Stimulated activated effector memory CD8-positive, alpha-beta T cell treated with anti-CD3 and anti-CD28 coated beads, Interleukin-12 subunit alpha, Interleukin-12 subunit beta, amount 100 ng/mL, for 72 hours (primary cell): ENCODE results near the gene DCDC1.

Experiments used
- ATAC-seq: fragments of 150-1000 bp; cut with Tn5 transposase; 2 replicates; pipeline ENCODE4 v1.10.0; 2021
- DNase-seq, 2 donors: peaks; one replicate each; pipeline ENCODE4 v3.0.0; 2021 to 2022; ENCODE audit warnings: low spot score in 2 of 2
- H3K27ac Mint-ChIP-seq: one replicate; pipeline ENCODE4 v1.8.0; 2022; ENCODE audit warnings: mild to moderate bottlenecking, mixed read lengths
- H3K36me3 Mint-ChIP-seq: one replicate; pipeline ENCODE4 v1.8.0; 2022; ENCODE audit warnings: mild to moderate bottlenecking, mixed read lengths
- H3K4me1 Mint-ChIP-seq: one replicate; pipeline ENCODE4 v1.8.0; 2022; ENCODE audit warnings: mixed read lengths
- H3K4me3 Mint-ChIP-seq: one replicate; pipeline ENCODE4 v1.8.0; 2022; ENCODE audit warnings: mild to moderate bottlenecking, mixed read lengths
- H3K9me3 Mint-ChIP-seq: one replicate; pipeline ENCODE4 v1.8.0; 2022; ENCODE audit warnings: mixed read lengths

DCDC1 gene

GRCh38 chr11:30873924-30874610, 495.5 kb downstream of the DCDC1 start:
- no peaks in the 10 kb centered on the region for H3K36me3 Mint-ChIP-seq
- H3K4me3 Mint-ChIP-seq = no peak overlapping the region
- no peak for ATAC-seq
- no peaks in the 10 kb centered on the region for H3K9me3 Mint-ChIP-seq
- no peaks in the 10 kb centered on the region for H3K4me1 Mint-ChIP-seq
- DNase-seq = no peak
- no peak overlapping the region for H3K27ac Mint-ChIP-seq

GRCh38 chr11:30868626-30869081, 500.9 kb downstream of the DCDC1 start:
- H3K36me3 Mint-ChIP-seq = no peaks in the 10 kb centered on the region
- H3K27ac Mint-ChIP-seq = no peak overlapping the region
- ATAC-seq (no peak), DNase-seq (no peak)
- no peaks in the 10 kb centered on the region for H3K9me3 Mint-ChIP-seq
- no peaks in the 10 kb centered on the region for H3K4me1 Mint-ChIP-seq
- H3K4me3 Mint-ChIP-seq = no peak overlapping the region

- Mint-ChIP-seq H3K4me3 (no peak overlapping the region), H3K4me1 (no peaks in the 10 kb centered on the region), H3K36me3 (no peaks in the 10 kb centered on the region), H3K27ac (no peak overlapping the region), H3K9me3 (no peaks in the 10 kb centered on the region)
- ATAC-seq (no peak), DNase-seq (no peak)
Measured at GRCh38 chr11:30863209-30863608, 506.3 kb downstream of the DCDC1 start.

GRCh38 chr11:30861531-30861930, 508.0 kb downstream of the DCDC1 start:
- H3K4me3 Mint-ChIP-seq = no peak overlapping the region
- ATAC-seq = no peak
- H3K36me3 Mint-ChIP-seq = no peaks in the 10 kb centered on the region
- H3K9me3 Mint-ChIP-seq = peaks cover 3% of the 10 kb centered on the region
- no peak for DNase-seq
- no peaks in the 10 kb centered on the region for H3K4me1 Mint-ChIP-seq
- H3K27ac Mint-ChIP-seq = no peak overlapping the region

- Mint-ChIP-seq H3K36me3 (no peaks in the 10 kb centered on the region), H3K27ac (no peak overlapping the region), H3K9me3 (peaks cover 3% of the 10 kb centered on the region), H3K4me1 (no peaks in the 10 kb centered on the region), H3K4me3 (no peak overlapping the region)
- ATAC-seq (no peak), DNase-seq (no peak)
Measured at GRCh38 chr11:30861064-30861463, 508.5 kb downstream of the DCDC1 start.

GRCh38 chr11:30860146-30860545, 509.4 kb downstream of the DCDC1 start:
- Mint-ChIP-seq H3K4me1 (no peaks in the 10 kb centered on the region), H3K27ac (no peak overlapping the region), H3K36me3 (no peaks in the 10 kb centered on the region), H3K4me3 (no peak overlapping the region), H3K9me3 (peaks cover 3% of the 10 kb centered on the region)
- no peak for DNase-seq
- no peak for ATAC-seq

- Mint-ChIP-seq H3K4me3 (no peak overlapping the region), H3K9me3 (peaks cover 3% of the 10 kb centered on the region), H3K27ac (no peak overlapping the region), H3K36me3 (no peaks in the 10 kb centered on the region), H3K4me1 (no peaks in the 10 kb centered on the region)
- ATAC-seq = no peak
- DNase-seq = no peak
Measured at GRCh38 chr11:30859669-30860068, 509.9 kb downstream of the DCDC1 start.

GRCh38 chr11:30855383-30856006, 514.0 kb downstream of the DCDC1 start:
- Mint-ChIP-seq H3K27ac (no peak overlapping the region), H3K4me3 (no peak overlapping the region), H3K36me3 (no peaks in the 10 kb centered on the region), H3K9me3 (peaks cover 3% of the 10 kb centered on the region), H3K4me1 (no peaks in the 10 kb centered on the region)
- DNase-seq (no peak), ATAC-seq (no peak)

GRCh38 chr11:30853439-30853838, 516.1 kb downstream of the DCDC1 start:
- Mint-ChIP-seq H3K4me3 (no peak overlapping the region), H3K27ac (no peak overlapping the region), H3K36me3 (no peaks in the 10 kb centered on the region), H3K9me3 (peaks cover 3% of the 10 kb centered on the region), H3K4me1 (no peaks in the 10 kb centered on the region)
- ATAC-seq = no peak
- DNase-seq = no peak

GRCh38 chr11:30852645-30853044, 516.9 kb downstream of the DCDC1 start:
- no peak overlapping the region for H3K4me3 Mint-ChIP-seq
- no peak overlapping the region for H3K27ac Mint-ChIP-seq
- H3K36me3 Mint-ChIP-seq = no peaks in the 10 kb centered on the region
- no peak for DNase-seq
- ATAC-seq = no peak
- peaks cover 2% of the 10 kb centered on the region for H3K9me3 Mint-ChIP-seq
- H3K4me1 Mint-ChIP-seq = no peaks in the 10 kb centered on the region

- Mint-ChIP-seq H3K4me3 (no peak overlapping the region), H3K9me3 (no peaks in the 10 kb centered on the region), H3K4me1 (no peaks in the 10 kb centered on the region), H3K36me3 (no peaks in the 10 kb centered on the region), H3K27ac (no peak overlapping the region)
- DNase-seq (no peak), ATAC-seq (no peak)
Measured at GRCh38 chr11:30852091-30852490, 517.4 kb downstream of the DCDC1 start.

GRCh38 chr11:30837252-30837651, 532.3 kb downstream of the DCDC1 start:
- H3K36me3 Mint-ChIP-seq = no peaks in the 10 kb centered on the region
- H3K4me1 Mint-ChIP-seq = no peaks in the 10 kb centered on the region

GRCh38 chr11:30832831-30833230, 536.7 kb downstream of the DCDC1 start:
- no peaks in the 10 kb centered on the region for H3K4me1 Mint-ChIP-seq
- ATAC-seq (no peak), DNase-seq (no peak)
- no peak overlapping the region for H3K4me3 Mint-ChIP-seq
- peaks cover 21% of the 10 kb centered on the region for H3K9me3 Mint-ChIP-seq
- H3K27ac Mint-ChIP-seq = no peak overlapping the region
- no peaks in the 10 kb centered on the region for H3K36me3 Mint-ChIP-seq

More at GRCh38 chr11:30837252-30837651, 532.3 kb downstream of the DCDC1 start:
- ATAC-seq (no peak), DNase-seq (no peak)
- Mint-ChIP-seq H3K27ac (no peak overlapping the region), H3K9me3 (peaks cover 19% of the 10 kb centered on the region), H3K4me3 (no peak overlapping the region)

GRCh38 chr11:30830681-30831080, 538.9 kb downstream of the DCDC1 start:
- Mint-ChIP-seq H3K4me1 (no peaks in the 10 kb centered on the region), H3K9me3 (peaks cover 21% of the 10 kb centered on the region), H3K36me3 (no peaks in the 10 kb centered on the region), H3K27ac (no peak overlapping the region), H3K4me3 (no peak overlapping the region)
- ATAC-seq (no peak), DNase-seq (no peak)

GRCh38 chr11:30826911-30827310, 542.6 kb downstream of the DCDC1 start:
- ATAC-seq = no peak

GRCh38 chr11:30825723-30826122, 543.8 kb downstream of the DCDC1 start:
- Mint-ChIP-seq H3K27ac (no peak overlapping the region), H3K9me3 (peaks cover 9% of the 10 kb centered on the region), H3K36me3 (no peaks in the 10 kb centered on the region), H3K4me3 (no peak overlapping the region), H3K4me1 (no peaks in the 10 kb centered on the region)
- DNase-seq (no peak), ATAC-seq (peak; percentile 22)

More at GRCh38 chr11:30826911-30827310, 542.6 kb downstream of the DCDC1 start:
- Mint-ChIP-seq H3K36me3 (no peaks in the 10 kb centered on the region), H3K4me1 (no peaks in the 10 kb centered on the region), H3K4me3 (no peak overlapping the region), H3K9me3 (peaks cover 9% of the 10 kb centered on the region), H3K27ac (no peak overlapping the region)
- DNase-seq = no peak
